LoVo (cell line): Measurements from ENCODE around the gene OR2T27.
"Not testable (repeated sequence)": the region's sequence is repeated elsewhere in the genome, so short reads cannot be mapped to it uniquely, and the experiment has no call there.

Source experiments
- DNase-seq: peaks from one replicate; pipeline ENCODE4 v3.0.0-alpha.2; 2016; ENCODE audit warnings: low spot score

Gene OR2T27

GRCh38 chr1:248655354-248655753 is at the start of gene OR2T27:
TSS of gene OR2T27 (minus strand) at chr1:248655528. CDS start at chr1:248650884, 4,644 bp downstream.
- DNase-seq, result not testable (repeated sequence)

DNA sequence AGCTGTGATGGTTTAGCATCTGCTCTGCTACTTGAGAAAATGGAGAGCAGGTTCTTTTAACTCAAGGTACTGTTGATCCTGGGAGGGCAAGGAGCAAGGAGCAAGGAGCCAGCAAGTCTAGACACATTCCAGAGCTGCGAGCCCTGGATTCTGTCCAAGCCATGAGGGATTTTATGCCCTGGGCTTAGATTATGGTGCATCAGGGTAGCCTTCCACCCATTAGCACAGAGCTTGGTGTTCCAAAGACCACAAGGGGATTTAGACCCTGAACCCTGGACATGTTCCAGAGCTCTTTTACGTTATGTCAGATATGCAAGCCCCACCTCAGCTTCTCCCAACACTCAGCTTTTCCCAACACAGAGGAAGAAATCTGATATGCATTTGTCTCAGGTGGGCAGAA is 49.3 kb upstream of the OR2T27 start:
- no peak for DNase-seq

- peak; percentile 19 for DNase-seq
Observed at GRCh38 chr1:248703674-248704073, 48.3 kb upstream of the OR2T27 start.

DNA sequence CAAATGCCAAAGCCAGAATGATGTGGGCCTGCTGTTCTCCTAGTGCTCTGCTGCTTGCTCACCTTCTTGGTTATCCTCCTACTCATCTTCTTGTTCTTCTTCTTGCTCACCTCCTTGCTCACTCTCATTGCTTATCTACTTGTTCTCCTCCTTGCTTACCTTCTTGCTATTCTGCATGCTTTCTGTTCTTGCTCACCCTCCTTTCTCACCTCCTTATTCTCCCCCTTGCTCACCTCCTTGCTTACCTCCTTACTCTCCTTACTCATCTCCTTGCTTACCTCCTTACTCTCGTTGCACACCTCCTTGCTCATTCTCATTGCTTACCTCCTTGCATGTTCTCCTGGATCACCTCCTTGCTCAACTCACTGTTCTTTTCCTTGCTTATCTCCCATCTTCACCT is 47.4 kb upstream of the OR2T27 start, which contains the start of gene OR14I1:
OR14I1 (minus strand) TSS at position 53 of the 400 bp plus-strand sequence.
- DNase-seq, result no peak

- no peak for DNase-seq
Observed at GRCh38 chr1:248699099-248699498, 43.8 kb upstream of the OR2T27 start.

- DNase-seq, result no peak
Observed at GRCh38 chr1:248697907-248698306, 42.6 kb upstream of the OR2T27 start.

DNA sequence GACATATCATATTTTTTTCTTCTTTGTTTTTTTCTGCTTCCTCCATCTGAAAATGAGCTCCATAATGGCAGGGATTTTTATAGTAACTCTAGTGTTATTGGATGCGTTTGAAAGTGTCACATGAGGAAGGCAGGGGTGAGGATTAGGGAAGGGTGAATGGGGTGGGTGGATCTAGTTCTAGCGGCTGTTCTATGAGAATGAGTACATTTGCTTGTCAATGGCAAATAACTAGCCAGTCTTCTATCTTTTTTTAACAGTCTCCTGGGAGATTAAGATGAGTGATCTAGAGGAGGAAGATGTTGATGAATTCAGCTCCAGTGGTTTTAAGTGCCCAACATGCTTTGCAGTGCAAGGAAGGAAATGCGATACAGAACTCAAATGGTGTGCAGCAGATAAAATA is 41.4 kb upstream of the OR2T27 start:
- no peak for DNase-seq

DNA sequence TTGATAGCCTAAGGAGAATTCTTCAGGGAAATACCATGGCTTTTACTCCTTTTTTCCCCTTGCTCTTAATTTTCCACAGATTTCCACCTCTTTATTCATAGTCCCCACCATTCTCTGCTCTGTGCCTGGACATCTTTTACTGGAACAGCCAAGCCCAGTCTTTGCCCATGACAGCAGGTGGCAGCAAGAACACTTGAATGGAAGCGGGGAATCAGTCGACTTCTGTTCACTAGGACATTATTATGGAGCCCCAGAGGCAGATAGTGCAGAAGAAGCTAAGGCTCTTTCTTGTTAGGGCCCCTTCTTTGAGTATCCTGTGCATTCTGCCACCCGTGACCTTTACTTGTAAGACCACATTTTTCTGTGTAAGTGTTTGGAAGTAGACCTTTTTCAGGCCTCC is 40.9 kb upstream of the OR2T27 start:
- DNase-seq, result peak; percentile 39

DNA sequence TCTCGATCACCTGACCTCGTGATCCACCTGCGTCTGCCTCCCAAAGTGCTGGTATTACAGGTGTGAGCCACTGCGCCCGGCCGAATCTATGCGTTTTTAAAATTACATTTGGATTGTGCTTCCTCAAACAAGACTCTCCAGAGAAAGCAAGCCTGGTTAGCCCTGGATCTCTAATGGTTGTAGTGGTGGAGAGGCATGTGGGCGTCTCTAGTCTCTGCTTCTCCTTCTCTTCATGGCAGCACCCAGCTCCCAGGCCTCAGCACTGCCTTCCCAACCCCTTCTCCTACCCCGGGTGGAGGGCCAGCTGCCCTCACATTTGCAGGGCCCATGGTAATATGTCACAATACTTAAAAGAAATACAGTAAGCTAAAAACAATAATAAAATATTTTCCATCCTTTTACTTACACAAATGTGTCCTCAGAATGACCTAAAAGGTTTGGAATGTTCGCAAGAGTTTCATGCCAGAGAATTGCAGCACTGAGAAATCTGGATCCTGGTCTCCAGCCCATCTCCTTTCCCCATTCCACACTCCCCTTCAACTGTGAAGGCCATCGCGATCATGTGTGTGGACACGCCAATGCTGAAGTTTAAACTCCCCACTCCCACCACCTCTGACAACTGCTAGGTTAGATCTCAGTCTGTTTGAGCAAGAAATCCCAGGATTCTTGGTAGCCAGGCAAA is 40.3 kb upstream of the OR2T27 start:
- DNase-seq, result no peak

DNA sequence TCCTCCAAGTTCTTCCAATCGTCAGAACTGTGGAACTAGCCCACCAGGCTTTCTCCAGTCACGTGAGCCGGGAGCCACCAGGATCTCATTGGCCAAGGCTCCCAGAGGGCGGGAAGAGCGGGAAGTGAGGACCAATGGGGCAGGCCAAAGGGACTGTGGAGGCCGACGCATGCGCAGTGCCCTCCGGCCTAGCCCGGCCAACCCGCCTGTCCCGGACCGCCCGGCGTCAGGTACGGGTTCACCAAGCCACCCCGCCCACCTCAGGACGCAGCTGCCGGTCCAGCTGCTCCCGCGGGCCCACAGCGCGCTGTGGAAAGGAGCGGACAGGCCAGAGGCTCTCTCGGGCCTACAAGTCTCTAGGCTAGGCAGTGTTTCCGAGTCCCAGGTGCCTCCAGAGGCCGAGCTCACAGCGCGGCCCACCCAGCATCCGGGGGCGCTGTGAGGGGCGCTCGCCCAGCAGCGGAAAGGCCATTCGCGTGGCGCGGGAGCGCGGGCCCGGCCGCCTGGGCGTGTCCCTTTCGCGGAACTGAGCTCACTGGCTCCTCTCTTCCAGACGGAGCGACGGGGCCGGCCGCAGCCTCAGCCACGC is 36.3 kb upstream of the OR2T27 start:
- DNase-seq, result no peak

DNA sequence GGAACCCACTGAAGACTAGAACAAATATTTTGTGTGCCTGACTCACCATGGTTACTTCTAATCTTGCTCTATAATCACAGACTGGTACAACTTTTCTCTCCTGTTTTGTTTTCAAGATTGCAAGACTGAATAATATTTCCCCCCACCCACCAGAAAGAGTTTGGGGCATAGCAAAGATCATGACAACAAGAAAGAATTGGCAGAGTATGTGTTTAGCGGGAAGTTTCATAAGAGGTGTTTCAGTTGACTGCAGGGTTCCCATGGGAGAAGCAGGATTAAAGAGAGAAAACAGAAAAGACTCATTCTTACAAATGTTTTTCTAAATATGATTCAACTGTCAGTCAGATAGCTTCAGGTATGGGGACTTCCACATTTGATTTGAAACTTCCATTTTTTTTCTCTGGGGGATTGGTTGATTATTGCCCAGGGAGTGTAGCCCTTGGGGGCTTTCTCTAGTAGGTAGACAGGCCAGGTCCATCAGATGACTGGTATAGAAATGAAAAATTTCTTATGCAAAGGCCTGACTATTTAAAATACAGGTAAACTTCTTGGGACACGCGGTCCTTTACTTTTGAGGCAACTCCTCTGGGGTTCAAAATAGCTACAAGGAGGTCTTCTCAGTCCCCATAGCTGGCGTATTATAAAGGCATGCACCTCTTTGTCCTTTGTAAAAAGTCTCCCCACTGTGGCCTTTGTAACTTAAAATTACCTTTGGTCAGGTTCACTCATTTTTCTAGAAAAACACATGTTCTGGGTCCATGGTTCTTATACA is 33.4 kb upstream of the OR2T27 start:
- DNase-seq, result no peak

GRCh38 chr1:248686815-248687214 is 31.5 kb upstream of the OR2T27 start:
- DNase-seq, result peak; percentile 17

DNA sequence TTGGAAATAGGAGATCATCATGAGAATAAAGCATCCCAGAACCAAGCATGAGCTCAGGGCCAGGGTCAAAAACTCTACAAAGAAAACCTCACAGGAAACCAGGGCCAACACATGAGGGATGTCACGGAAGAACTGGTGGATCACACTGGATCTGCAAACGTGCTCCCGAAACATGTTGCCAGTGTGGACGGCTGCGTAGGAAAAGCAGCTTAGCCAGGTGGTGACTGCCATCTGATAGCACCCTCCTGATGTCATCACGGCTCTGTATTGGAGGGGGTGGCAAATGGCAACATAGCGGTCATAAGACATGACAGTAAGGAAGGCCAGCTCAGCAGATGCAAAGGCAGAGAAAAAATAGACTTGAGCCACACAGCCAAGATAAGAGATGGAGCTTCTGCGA is 26.3 kb upstream of the OR2T27 start:
- DNase-seq, result no peak

DNA sequence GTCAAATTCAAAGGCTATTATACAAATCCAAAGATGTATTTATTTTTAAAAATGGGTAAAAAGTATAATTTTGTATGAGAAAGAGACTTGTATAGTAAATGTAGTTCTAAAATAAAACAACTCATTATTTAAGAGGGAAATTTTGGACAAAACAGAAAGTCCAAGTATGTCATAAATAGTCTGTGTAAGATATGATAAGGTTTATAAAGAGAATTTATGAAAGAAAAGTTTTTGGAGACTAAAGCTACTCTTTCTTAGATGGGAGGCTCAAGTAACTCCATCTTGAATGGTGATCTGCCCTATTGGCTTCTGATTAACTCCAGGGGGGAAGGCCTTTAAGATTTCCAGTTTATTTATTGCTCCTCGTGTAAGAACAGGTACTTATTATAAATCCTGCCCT is 14.7 kb upstream of the OR2T27 start:
- no peak for DNase-seq

- not testable (repeated sequence) for DNase-seq
Observed at GRCh38 chr1:248663453-248664328, 8.4 kb upstream of the OR2T27 start.

GRCh38 chr1:248656797-248657196 is 1.5 kb upstream of the OR2T27 start:
- not testable (repeated sequence) for DNase-seq

DNA sequence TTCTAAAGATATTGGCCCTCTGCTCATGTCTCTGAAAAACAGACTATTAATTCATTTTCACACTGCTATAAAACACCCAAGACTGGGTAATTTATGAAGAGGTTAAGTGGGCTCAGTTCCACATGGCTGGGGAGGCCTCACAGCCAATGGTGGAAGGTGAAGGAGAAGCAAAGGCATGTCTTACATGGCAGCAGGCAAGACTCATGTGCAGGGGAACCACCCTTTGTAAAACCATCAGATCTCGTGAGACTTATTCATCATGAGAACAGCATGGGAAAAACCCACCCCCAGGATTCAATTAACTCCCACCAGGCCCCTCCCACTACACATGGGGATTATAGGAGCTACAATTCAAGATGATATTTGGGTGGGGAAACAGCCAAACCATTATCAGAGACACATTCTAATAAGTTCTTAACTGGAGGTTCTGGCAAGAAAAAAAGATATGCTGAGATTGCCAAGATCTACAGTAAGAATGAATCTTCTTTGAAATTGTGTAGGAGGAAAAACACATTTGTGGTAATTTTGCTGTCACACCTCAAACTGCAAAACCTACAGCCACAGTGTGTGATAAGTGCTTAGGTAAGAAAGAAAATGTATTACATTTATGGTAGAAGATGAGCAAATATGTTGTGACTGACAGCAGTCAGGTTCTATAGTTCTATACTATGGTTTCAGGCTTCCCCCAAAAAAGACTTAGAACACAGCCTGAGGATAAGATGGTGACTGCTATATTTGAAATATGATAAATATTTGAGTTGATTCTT is 6.4 kb downstream of the OR2T27 start:
- not testable (repeated sequence) for DNase-seq

DNA sequence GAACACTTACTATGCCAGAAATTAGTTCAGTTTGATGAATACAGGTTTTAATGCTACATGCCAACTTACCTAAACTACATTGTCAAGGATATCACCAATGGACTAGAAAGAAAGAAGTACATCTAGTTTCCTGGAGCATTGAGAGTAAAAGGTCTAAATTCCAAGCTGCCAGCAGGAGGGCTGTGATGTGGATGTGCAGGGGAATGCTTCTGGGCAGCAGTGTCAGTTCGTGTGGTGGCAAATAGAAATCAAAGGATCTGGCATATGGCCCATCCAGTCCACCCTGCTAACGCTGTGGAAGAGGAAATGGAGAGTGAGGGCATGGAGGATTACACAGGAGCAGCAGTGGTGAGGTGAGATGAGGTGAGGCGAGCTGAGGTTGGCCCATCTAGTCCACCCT is 10.2 kb downstream of the OR2T27 start, which contains the start of gene OR2T35:
OR2T35 (minus strand) TSS at position 101 of the 400 bp plus-strand sequence. CDS start 6,020 bp downstream, outside the sequence.
- DNase-seq, result not testable (repeated sequence)

- not testable (repeated sequence) for DNase-seq
Observed at GRCh38 chr1:248642971-248643651, 12.2 kb downstream of the OR2T27 start.

DNA sequence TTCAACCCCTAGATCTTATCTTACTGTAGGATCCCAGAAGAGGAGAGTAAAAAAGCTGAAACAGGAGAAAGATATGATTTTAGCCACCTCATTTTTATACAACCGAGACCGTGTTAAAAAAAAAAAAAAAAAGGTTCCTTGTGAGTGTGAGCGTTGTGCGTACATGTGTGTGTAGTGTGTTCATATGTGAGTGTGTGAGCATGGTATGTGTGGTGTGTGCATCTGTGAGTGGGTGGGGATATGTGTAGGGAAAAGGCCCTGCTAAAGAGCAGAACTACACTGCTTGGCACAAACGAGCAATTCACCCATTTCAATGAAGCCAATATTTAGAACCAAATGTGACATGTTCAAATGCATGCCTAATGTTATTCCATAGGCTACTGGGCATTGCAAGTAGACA is 13.7 kb downstream of the OR2T27 start:
- DNase-seq, result not testable (repeated sequence)
